Erythroblast (primary cell): ENCODE data around the gene SHMT2.

Experiments
- DNase-seq, 2 experiments: peaks; one replicate each; lab custom pipeline; 2025; lab: John Stamatoyannopoulos, UW
- GATA1 ChIP-seq: IDR thresholded peaks from 2 replicates; pipeline ENCODE4 v1.6.1; 2011; ENCODE audit warnings: low read depth, mild to moderate bottlenecking, control low read depth, low read length, moderate library complexity
- POLR2A ChIP-seq: IDR thresholded peaks from 2 replicates; pipeline ENCODE4 v1.6.1; 2011; ENCODE audit warnings: mild to moderate bottlenecking, low read length

Gene SHMT2

DNA sequence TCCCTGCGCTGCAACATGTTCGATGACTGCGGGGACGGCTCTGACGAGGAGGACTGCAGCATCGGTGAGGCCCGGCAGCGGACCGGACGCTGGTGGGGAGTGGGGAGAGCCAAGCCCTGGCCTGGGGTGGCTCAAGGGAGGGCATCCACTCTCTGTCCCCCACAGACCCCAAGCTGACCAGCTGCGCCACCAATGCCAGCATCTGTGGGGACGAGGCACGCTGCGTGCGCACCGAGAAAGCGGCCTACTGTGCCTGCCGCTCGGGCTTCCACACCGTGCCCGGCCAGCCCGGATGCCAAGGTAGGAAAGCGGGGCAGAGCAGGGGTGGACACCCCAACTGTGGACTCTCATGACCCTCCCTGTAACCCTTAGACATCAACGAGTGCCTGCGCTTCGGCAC, 24.3 kb upstream of the SHMT2 start:
- DNase-seq, result no peak
- no peak for TF ChIP-seq GATA1
- TF ChIP-seq POLR2A, result no peak

DNA sequence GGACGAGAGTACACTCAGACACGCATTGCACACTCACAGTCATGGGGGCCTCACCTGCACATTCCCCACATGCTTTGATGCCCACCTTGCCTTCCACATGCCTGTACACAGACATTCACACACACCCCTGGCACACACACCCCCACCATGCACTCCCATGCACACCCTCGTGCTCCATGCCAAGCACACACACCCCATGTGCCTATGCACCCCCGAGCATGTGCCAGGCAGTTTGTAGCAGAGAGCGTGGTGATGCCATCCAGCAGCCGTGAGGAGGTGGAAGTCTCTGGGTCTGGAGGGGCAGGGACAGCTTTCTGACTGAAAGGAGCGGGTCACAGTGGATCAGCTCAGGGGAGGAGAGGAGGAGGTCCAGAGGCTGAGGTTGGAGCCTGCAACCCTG, 23.6 kb upstream of the SHMT2 start:
- no peak for TF ChIP-seq POLR2A
- no peak for DNase-seq

DNA sequence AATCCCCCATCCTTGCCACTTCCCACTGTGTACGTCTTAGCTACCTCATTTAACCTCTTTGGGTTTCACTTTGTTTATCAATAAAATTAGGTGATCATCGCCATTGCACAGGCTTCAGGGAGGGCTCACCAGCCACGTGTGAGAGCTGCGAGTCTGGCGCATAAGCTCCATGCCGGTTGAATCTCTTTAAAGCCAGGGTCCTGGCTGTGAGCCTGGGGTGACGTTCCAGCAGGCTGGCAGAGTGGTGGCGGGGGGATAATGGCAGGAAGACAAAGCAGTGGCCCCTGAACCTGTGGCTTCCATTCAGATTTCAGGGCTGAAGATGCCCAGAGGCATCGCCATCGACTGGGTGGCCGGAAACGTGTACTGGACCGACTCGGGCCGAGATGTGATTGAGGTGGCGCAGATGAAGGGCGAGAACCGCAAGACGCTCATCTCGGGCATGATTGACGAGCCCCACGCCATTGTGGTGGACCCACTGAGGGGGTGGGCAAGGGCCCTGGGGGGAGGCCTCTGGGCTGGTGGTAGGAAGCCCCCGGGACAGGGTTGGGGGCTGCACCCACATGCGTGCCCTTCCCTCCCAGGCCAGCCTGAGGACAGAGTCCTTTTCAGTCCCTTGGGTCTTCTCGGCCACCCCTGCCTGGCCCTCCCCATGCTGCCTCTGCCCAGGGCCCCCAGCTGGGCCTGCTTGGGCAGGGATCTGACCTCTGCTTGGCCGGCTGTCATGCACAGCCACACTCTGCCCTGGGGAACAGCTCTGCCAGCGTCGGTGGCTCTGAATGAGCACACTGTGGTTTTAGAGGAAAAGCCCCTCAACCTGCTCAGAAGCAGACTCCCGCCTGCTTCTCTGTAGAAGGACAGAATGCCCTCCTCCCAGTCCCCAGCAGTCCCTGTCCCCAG, 21.5 kb upstream of the SHMT2 start:
- DNase-seq, result no peak

DNA sequence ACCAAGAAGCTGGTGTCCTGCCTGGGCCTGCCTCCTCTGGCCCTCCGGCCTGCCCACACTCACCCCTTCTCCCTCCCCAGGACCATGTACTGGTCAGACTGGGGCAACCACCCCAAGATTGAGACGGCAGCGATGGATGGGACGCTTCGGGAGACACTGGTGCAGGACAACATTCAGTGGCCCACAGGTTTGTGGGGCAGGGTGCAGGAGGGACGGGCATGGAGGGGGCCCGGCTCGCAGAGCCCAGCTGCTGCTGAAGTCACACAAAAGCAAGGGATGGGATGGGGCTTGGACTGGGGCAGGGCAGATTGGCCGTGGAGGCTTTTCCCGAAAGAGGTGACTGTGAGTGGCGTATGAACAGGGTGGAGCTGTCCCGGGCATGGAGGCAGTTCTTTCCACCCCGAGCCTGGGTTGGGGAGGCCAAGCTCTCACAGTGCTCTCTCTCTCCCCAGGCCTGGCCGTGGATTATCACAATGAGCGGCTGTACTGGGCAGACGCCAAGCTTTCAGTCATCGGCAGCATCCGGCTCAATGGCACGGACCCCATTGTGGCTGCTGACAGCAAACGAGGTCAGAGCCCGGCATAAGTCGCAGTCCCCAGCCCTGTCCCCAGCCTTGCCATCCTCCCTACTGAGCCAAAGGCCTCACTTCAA, 20.8 kb upstream of the SHMT2 start:
- no peak for DNase-seq
- TF ChIP-seq GATA1 (no peak), POLR2A (no peak)

More for the DNA sequence above, 21.5 kb upstream of the SHMT2 start:
- TF ChIP-seq POLR2A (no peak), GATA1 (no peak)

DNA sequence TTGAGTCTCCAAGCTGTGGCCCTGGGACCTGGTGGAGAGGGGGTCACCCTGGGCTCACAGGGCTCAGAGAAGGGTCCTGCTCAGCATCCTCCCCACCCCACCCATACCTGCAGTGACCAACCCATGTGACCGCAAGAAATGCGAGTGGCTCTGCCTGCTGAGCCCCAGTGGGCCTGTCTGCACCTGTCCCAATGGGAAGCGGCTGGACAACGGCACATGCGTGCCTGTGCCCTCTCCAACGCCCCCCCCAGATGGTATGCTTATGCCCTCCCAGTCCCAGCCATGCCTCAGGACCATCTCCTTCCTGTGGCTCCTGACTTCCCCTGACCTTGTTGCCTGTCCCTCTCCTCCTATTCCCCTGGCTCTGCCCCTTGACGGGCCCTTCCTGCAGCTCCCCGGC, 19.6 kb upstream of the SHMT2 start:
- TF ChIP-seq POLR2A, result no peak
- no peak for TF ChIP-seq GATA1
- DNase-seq, result no peak

DNA sequence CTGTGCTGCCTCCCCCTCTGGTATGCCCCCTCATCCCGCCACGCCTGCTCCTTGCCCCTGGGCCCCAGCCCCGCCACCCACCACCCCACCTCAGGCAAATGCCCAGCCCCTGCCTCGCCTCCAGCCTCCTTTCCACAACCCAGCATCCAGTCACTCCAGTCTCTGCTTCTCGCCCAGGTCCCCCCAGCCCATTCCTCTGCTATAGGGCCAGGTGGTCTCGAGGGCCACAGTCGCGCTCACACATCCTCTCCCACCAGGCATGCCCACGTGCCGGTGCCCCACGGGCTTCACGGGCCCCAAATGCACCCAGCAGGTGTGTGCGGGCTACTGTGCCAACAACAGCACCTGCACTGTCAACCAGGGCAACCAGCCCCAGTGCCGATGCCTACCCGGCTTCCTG, 19.1 kb upstream of the SHMT2 start:
- no peak for DNase-seq
- no peak for TF ChIP-seq GATA1
- no peak for TF ChIP-seq POLR2A

DNA sequence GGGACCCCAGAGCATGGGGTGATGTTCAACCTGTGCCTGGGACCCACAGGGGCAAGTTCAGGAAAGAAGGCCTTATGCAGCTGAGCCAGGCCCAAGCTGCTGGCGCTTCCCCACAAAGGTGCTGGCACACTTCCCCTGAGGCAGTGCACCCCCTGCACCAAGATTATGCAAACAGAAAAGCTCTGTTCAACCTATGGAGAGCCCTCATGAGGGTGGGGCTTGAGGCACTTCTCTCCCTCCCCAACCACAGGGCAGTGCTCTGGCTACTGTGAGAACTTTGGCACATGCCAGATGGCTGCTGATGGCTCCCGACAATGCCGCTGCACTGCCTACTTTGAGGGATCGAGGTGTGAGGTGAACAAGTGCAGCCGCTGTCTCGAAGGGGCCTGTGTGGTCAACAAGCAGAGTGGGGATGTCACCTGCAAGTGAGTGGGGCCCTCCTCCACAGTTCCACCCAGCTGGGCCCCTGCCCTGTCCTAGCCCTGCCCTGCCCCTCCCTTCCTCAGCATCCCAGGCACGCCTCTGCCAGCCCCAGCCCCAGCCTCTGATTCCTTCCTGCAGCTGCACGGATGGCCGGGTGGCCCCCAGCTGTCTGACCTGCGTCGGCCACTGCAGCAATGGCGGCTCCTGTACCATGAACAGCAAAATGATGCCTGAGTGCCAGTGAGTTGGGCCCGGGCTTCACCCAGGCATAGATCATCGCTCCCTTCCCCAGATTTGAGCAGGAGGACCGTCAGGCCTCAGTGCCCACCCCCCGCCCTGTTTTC, 18.4 kb upstream of the SHMT2 start:
- no peak for DNase-seq
- TF ChIP-seq POLR2A, result no peak

DNA sequence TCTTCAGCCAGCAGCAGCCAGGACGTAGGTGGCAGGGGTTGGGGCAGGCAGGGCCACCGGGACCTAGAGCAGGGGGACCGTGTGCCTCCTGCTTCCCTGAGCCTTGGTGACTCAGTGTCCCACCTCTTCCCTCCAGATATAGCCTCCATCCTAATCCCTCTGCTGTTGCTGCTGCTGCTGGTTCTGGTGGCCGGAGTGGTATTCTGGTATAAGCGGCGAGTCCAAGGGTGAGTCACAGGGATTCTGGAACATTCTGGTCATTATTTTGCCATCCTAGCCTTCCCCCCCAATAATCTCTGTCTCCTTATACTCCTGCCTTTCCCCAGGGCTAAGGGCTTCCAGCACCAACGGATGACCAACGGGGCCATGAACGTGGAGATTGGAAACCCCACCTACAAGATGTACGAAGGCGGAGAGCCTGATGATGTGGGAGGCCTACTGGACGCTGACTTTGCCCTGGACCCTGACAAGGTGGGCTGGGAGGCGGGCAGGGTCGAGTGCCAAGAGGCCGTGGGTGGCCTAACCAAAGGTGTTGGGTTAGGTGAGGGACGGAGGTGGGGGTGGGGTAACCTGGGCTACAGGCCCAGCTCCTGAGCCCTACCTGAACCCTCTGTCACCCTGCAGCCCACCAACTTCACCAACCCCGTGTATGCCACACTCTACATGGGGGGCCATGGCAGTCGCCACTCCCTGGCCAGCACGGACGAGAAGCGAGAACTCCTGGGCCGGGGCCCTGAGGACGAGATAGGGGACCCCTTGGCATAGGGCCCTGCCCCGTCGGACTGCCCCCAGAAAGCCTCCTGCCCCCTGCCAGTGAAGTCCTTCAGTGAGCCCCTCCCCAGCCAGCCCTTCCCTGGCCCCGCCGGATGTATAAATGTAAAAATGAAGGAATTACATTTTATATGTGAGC, 17.5 kb upstream of the SHMT2 start:
- DNase-seq, result no peak
- TF ChIP-seq GATA1 (no peak), POLR2A (no peak)

DNA sequence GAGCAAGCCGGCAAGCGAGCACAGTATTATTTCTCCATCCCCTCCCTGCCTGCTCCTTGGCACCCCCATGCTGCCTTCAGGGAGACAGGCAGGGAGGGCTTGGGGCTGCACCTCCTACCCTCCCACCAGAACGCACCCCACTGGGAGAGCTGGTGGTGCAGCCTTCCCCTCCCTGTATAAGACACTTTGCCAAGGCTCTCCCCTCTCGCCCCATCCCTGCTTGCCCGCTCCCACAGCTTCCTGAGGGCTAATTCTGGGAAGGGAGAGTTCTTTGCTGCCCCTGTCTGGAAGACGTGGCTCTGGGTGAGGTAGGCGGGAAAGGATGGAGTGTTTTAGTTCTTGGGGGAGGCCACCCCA, 16.8 kb upstream of the SHMT2 start:
- TF ChIP-seq GATA1 (no peak), POLR2A (no peak)
- no peak for DNase-seq

DNA sequence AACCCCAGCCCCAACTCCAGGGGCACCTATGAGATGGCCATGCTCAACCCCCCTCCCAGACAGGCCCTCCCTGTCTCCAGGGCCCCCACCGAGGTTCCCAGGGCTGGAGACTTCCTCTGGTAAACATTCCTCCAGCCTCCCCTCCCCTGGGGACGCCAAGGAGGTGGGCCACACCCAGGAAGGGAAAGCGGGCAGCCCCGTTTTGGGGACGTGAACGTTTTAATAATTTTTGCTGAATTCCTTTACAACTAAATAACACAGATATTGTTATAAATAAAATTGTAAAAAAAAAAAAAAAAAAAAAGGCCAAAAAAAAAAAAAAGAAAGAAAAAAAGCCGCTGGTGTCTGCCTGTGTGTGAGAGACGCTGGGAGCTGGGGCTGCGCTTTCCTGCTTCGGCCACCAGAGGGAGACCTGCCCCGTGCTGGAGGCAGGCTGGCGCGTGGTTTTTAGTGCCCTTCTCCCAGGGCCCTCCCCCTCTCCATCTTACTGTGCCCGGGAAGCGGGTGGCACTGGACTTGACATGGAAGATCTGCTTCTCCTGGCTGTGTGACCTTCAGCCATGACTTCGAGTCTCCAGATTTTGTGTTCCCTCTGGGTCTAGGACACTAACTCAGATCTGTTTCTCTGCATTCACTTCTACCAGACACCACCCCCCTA, 16.3 kb upstream of the SHMT2 start:
- TF ChIP-seq POLR2A (no peak), GATA1 (no peak)
- DNase-seq, result peak; percentile 75 to 87

DNA sequence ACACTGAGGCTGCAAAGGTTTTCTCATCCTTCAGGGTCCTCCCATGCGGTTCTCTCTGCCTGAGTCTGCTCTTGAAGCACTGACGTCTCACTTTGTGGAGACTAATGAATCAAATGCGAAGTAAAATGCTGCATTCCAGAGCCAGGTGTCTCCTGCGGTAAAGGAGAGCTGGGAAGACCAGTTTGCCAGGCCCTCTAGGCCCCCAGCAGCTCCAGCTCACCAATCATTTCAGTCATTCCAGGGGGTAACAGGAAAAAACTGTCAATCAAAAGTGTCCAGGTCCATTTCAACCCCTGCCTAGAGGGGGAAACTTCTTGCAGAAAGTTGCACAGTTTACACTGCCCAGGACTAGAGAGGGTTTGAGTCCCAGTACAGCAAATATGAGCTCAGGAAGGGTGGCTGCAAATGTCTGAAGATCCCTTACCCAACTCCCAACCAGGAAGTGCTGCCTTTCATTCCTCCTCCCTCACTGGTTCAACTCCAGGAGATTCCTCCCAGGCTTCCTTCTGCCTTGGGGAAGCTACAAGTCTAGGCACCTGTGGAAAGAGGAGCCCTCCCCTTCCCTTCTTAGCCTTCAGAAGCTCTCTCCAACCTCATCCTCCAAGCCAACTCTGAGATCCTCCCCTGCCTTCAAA, 15.6 kb upstream of the SHMT2 start:
- DNase-seq, result peak in 1 of 2 experiments; percentile 38
- TF ChIP-seq POLR2A (no peak), GATA1 (no peak)

DNA sequence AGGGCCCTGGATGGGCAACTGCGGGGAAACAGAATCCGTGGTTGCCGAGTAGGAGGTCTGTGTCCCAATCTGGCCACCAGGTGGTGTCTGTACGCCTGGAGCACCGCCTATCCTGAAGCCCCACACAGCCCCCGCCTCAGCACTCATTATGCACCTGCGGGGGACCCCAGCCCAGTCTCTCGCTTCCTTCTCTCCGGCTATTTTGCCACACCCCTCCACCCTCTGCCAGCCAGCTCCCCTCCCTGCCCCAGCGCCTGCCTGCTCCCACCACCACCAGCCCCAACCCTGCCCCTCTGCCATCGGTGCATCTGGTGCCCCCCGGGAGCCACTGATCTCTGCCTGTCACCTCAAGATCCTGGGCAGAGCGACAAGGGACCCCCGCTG, 15.1 kb upstream of the SHMT2 start:
- TF ChIP-seq POLR2A, result no peak
- TF ChIP-seq GATA1, result no peak
- peak; percentile 56 to 75 for DNase-seq
